D721Med (cell line): ENCODE data around the gene FXR2.
"Not testable (repeated sequence)": the region's sequence is repeated elsewhere in the genome, so short reads cannot be mapped to it uniquely, and the experiment has no call there.

Experiments
- DNase-seq: peaks from one replicate; pipeline ENCODE4 v3.0.0; 2011; ENCODE audit warnings: low spot score; ENCODE audit not compliant: insufficient read length
- FAIRE-seq: peaks from 2 replicates; lab custom pipeline; 2011; peaks lifted over from hg19 to GRCh38; lab: Jason Lieb, UNC
- CTCF ChIP-seq: IDR thresholded peaks from 2 replicates; pipeline ENCODE4 v1.5.1; 2012; ENCODE audit warnings: mild to moderate bottlenecking, control low read depth; ENCODE audit not compliant: insufficient read depth; ENCODE audit errors: missing control alignments

Gene FXR2

GRCh38 chr17:7651097-7651664 is 36.5 kb upstream of the FXR2 start:
- no peak for TF ChIP-seq CTCF
- no peak for FAIRE-seq
- no peak for DNase-seq

- no peak for TF ChIP-seq CTCF
- DNase-seq (peak; percentile 98), FAIRE-seq (no peak)
Observed at GRCh38 chr17:7650509-7651096, 35.9 kb upstream of the FXR2 start, which contains the start of gene ATP1B2. ATP1B2 (plus strand) TSS chr17:7650926; CDS start chr17:7651519, 593 bp downstream.

- FAIRE-seq (no peak), DNase-seq (no peak)
- TF ChIP-seq CTCF = no peak
Observed at GRCh38 chr17:7647018-7647417, 32.3 kb upstream of the FXR2 start.

GRCh38 chr17:7646457-7646856 is 31.8 kb upstream of the FXR2 start:
- TF ChIP-seq CTCF = no peak
- DNase-seq (no peak), FAIRE-seq (no peak)

- DNase-seq = no peak
- no peak for FAIRE-seq
- no peak for TF ChIP-seq CTCF
Observed at GRCh38 chr17:7644775-7645174, 30.1 kb upstream of the FXR2 start.

GRCh38 chr17:7641635-7642034 is 26.9 kb upstream of the FXR2 start:
- DNase-seq, FAIRE-seq: not testable (repeated sequence)

- FAIRE-seq (no peak), DNase-seq (no peak)
- no peak for TF ChIP-seq CTCF
Observed at GRCh38 chr17:7640783-7641182, 26.1 kb upstream of the FXR2 start.
